Measurements from ENCODE around the gene BIRC3.

BIRC3 gene

DNA sequence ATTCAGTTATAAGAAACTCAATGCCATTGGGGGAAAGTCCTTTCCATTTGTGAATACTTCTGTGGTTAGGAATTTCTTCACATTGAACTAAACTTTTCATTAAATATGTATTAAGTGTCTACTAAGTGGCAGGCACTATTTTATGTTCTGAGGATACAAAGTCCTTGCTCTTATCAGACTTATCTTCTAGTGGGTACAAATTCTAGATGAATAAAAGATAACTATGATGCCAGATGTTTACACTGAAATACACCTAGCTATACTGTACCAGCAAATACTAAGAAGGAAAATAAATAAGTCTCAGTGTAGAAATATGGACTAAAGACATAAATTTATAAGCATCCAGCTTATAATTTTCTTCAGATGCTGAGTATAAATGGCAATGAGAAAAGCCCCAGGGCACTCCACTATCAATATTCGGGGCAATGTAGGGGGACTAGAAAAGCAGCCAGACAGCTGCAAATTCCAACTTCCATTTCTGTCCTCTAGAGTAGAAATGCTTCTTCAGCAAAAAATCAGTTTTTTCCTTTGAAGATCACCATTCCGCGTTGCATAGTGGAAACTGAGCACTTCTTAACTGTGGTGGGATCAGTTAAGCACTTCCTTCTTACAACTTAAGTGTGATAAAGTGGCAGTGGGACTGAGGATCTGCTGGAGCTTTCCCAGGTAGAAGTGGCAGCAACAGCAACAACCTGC is 11.8 kb upstream of the BIRC3 start:
- H3K4me1 Mint-ChIP-seq (ENCODE audit: low read depth in 2 of 2), result peaks cover 44 to 47% of the 10 kb centered on the region in 2 donors
- H3K4me3 Mint-ChIP-seq, result peak overlapping the region; percentile 8 to 21
- no peak for DNase-seq
- peak overlapping the region; percentile 11 to 72 for H3K27ac Mint-ChIP-seq
- H3K36me3 Mint-ChIP-seq (ENCODE audit: insufficient read depth), result peaks cover 3% of the 10 kb centered on the region
- peaks cover 0 to 15% of the 10 kb centered on the region in 2 donors for H3K9me3 Mint-ChIP-seq
- no peaks in the 10 kb centered on the region for H3K27me3 Mint-ChIP-seq
- no peak for ATAC-seq (replicated peaks)

DNA sequence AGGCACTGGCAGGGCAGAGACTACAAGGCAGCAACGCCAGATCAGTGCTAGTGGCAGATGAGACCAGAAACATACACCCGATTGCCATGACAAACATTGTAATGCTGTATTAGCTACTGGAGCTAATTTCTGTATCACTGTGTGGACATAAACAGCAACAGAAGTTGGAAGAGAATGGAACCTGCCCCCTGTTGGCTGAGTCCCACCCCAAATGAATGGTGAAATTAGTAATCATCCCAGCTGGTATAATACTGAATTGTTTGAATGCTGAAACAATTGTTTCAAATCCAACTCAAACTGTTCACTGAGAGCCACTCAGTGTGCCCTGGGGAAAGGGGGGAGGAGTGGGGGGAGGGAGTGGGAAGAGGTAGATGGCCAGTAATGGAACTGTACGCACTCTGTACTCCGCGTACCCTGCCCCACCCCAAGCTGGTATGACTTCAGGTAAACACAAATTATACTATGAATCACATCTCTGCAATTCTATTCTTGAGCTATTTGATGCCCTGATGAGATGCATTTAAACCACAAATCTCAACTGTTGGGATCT is 11.2 kb upstream of the BIRC3 start:
- peak; percentile 16 for ATAC-seq (replicated peaks)
- peak overlapping the region; percentile 11 to 72 for H3K27ac Mint-ChIP-seq
- DNase-seq, result no peak
- H3K9me3 Mint-ChIP-seq, result peaks cover 0 to 15% of the 10 kb centered on the region in 2 donors
- H3K4me1 Mint-ChIP-seq (ENCODE audit: low read depth in 2 of 2), result peaks cover 42 to 43% of the 10 kb centered on the region in 2 donors
- no peaks in the 10 kb centered on the region for H3K27me3 Mint-ChIP-seq
- H3K4me3 Mint-ChIP-seq, result peak overlapping the region; percentile 18 to 21
- H3K36me3 Mint-ChIP-seq (ENCODE audit: insufficient read depth), result peaks cover 3% of the 10 kb centered on the region

DNA sequence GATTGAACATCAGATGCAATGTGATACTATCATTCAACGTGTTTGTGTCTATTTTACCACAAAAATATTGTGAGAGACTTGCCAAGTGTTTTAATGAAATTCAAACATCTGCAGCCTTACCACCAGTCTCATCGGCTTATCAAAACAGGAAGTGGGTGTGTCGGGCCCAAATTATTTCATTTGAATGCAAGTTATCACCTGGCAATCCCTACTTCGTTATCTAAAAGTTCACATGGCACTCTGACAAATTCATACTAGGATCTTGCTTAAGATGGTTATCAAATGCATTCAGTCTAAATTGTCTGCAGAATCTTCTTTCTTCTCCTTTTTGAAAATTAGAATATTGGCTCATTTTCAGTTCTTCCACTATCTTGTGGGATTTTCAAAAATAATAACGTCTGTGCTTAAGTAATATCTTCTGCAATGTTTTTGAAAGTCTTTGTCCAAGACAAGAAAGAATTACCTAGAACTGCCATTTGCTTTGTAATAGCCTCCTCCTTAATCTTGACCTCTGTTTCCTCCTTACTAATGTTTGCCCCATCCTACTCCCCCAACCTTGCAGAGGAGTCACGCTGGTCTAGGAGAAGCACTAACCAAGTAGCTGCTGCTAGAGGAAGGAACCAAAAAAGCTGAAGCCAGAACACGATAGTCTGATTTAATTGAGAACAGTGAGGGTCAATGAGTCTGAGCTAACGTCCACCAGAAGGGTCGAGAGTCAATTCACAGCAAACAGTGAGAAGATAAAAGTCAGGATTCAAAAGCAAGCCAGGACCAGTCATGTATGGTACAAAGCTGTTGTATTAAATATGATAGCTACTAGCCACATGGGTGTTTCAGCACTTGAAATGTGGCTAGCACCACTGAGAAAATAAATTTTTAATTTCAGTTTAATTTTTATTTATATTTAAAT is 10.2 kb upstream of the BIRC3 start:
- H3K4me1 Mint-ChIP-seq (ENCODE audit: low read depth in 2 of 2), result peaks cover 33 to 38% of the 10 kb centered on the region in 2 donors

DNA sequence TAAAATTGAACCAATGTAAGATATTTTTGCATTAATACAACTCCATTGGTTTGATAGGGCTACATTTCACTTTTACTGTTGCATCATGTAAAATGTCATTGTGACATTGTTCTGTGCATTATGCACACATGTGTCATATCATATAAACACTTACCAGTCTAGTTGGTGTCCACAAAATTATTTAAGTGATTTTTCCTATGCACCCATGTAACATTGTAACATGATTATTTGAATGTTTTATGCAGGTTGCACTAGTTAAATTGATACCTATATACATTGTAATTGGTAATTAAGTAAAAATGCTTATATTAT is 9.6 kb upstream of the BIRC3 start:
- no peaks in the 10 kb centered on the region for H3K27me3 Mint-ChIP-seq
- H3K4me3 Mint-ChIP-seq, result no peak overlapping the region
- DNase-seq (no peak), ATAC-seq (replicated peaks) (no peak)
- no peak overlapping the region for H3K27ac Mint-ChIP-seq
- peaks cover 0 to 15% of the 10 kb centered on the region in 2 donors for H3K9me3 Mint-ChIP-seq
- peaks cover 3% of the 10 kb centered on the region for H3K36me3 Mint-ChIP-seq (ENCODE audit: insufficient read depth)
- H3K4me1 Mint-ChIP-seq (ENCODE audit: low read depth in 2 of 2), result peaks cover 33 to 40% of the 10 kb centered on the region in 2 donors

More for the DNA sequence above, 10.2 kb upstream of the BIRC3 start:
- Mint-ChIP-seq H3K36me3 (ENCODE audit: insufficient read depth) (peaks cover 3% of the 10 kb centered on the region), H3K27me3 (no peaks in the 10 kb centered on the region), H3K9me3 (peaks cover 0 to 15% of the 10 kb centered on the region in 2 donors), H3K4me3 (peak overlapping the region; percentile 18 to 21), H3K27ac (peak overlapping the region; percentile 11 to 72)
- DNase-seq (peak in 2 of 3 experiments; percentile 37 to 42), ATAC-seq (replicated peaks) (peak; percentile 86)

DNA sequence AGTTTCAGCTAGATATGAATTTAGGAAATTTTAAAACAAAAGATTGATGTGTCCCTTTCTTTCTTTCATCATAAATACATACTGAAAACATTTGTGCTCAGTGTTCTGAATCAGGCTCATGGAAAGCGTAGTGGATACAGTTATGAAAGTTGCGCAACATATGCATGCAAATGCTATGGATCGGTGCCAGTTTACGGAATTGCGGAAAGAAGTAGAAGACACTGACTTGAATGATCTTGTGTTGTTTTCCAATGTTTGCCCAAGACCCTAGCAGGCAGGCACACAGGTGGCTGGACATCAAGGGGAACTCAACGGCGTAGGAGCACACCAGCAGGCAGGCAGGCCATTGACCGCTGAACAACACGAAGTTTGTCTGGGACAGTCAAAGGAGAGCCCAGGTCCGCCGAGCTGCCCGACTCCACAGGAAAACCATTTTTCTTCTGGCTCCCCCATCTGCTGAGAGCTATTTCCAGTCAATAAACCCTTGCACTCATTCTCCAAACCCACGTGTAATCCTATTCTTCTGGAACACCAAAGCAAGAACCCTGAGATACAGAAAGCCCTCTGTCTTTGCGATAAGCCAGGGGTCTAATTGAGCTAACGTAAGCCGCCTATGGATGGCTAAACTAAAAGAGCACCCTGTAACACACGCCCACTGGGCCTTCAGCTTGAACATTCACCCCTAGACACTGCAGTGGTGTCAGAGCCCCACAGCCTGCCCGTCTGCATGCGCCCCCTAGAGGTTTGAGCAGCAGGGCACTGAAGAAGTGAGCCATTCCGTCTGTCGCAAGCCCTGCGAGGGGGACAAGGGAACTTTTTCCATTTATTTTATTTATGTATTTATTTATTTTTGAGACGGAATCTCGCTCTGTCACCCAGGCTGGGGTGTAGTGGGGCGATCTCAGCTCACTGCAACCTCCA is 7.4 kb upstream of the BIRC3 start:
- peaks cover 12% of the 10 kb centered on the region for H3K36me3 Mint-ChIP-seq (ENCODE audit: insufficient read depth)
- no peak for ATAC-seq (replicated peaks)
- H3K27me3 Mint-ChIP-seq, result no peaks in the 10 kb centered on the region
- no peak overlapping the region for H3K27ac Mint-ChIP-seq
- DNase-seq, result no peak
- peaks cover 37 to 40% of the 10 kb centered on the region in 2 donors for H3K4me1 Mint-ChIP-seq (ENCODE audit: low read depth in 2 of 2)
- H3K4me3 Mint-ChIP-seq, result no peak overlapping the region
- no peaks in the 10 kb centered on the region for H3K9me3 Mint-ChIP-seq

DNA sequence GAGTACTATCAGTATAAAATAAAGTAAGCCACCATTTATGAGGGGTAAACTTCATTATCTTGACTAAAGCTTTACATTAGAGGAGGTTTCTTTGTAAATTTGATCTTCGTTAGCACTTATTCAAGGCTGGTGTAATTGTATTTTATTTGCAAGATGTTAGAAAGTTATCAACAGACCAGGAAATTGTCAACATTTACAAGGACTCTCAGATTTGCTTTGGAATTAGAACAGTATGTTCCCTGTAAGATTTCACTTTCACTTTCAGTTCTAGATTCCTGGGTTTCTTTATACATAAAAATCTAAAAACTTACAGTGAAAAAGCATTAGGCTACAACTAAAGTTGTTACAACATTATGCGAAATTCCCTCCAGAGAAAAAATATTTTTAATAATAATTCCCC is 4.6 kb upstream of the BIRC3 start:
- peak overlapping the region; percentile 68 to 76 for H3K4me3 Mint-ChIP-seq
- DNase-seq, result no peak
- ATAC-seq (replicated peaks), result no peak
- H3K36me3 Mint-ChIP-seq (ENCODE audit: insufficient read depth), result peaks cover 33% of the 10 kb centered on the region
- no peaks in the 10 kb centered on the region for H3K9me3 Mint-ChIP-seq
- peak overlapping the region; percentile 89 to 99 for H3K27ac Mint-ChIP-seq
- no peaks in the 10 kb centered on the region for H3K27me3 Mint-ChIP-seq
- peaks cover 22 to 28% of the 10 kb centered on the region in 2 donors for H3K4me1 Mint-ChIP-seq (ENCODE audit: low read depth in 2 of 2)

DNA sequence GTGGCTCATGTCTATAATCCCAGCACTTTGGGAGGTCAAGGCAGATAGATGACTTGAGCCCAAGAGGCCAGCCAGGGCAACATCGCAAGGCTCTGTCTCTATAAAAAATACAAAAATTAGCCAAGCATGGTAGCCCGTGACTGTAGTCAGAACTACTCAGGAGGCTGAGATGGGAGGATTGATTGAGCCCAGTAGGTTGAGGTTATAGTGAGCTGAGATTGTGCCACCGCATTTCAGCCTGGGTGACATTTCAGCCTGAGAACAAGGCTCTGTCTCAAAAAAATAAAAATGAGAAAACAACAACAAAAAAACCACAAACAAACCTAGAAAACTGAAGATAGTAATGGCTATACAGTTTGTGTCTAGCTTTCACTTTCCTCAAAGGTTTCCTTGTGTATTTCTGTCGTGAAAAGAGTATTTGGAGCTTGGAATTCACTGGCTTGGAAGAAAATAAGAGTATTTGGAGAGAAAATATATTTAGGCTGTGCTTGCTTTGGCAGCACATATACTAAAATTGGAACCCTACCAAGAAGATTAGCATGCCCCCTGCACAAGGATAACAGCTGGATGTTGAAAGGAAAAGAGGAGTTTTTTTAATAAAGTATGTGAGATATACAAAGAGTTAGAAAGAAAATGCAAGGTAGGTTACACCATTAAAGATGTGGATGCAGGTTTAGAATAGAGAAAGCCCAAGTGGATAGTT is 3.9 kb upstream of the BIRC3 start:
- H3K4me3 Mint-ChIP-seq, result peak overlapping the region; percentile 68 to 76
- no peak for ATAC-seq (replicated peaks)
- peak in 1 of 3 experiments; percentile 20 for DNase-seq
- H3K27me3 Mint-ChIP-seq, result no peaks in the 10 kb centered on the region
- peaks cover 38% of the 10 kb centered on the region for H3K36me3 Mint-ChIP-seq (ENCODE audit: insufficient read depth)
- no peaks in the 10 kb centered on the region for H3K9me3 Mint-ChIP-seq
- peaks cover 23 to 31% of the 10 kb centered on the region in 2 donors for H3K4me1 Mint-ChIP-seq (ENCODE audit: low read depth in 2 of 2)
- peak overlapping the region; percentile 89 to 99 for H3K27ac Mint-ChIP-seq

DNA sequence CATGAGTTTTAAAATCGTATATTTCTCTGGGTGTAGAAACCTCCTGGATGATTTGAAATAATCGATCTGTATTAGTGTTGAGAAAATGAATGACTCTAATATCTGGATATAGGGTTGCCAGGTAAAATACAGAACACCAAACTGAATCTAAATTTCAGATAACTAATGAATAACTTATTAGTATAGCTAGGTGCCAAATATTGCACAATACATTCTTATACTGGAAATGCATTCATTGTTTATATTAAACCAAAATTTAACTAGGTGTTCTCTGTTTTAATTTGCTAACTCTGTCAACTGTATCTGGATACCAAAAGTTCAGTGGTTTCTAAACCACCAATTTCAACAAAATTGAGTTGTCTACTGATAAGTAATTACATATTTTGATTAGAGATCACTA is 2.5 kb upstream of the BIRC3 start:
- DNase-seq, result no peak
- peak overlapping the region; percentile 89 to 99 for H3K27ac Mint-ChIP-seq
- no peak for ATAC-seq (replicated peaks)
- H3K4me3 Mint-ChIP-seq, result peak overlapping the region in 1 of 2 donors; percentile 9
- H3K36me3 Mint-ChIP-seq (ENCODE audit: insufficient read depth), result peaks cover 48% of the 10 kb centered on the region
- H3K4me1 Mint-ChIP-seq (ENCODE audit: low read depth in 2 of 2), result peaks cover 32 to 42% of the 10 kb centered on the region in 2 donors
- H3K27me3 Mint-ChIP-seq, result no peaks in the 10 kb centered on the region
- H3K9me3 Mint-ChIP-seq, result no peaks in the 10 kb centered on the region

DNA sequence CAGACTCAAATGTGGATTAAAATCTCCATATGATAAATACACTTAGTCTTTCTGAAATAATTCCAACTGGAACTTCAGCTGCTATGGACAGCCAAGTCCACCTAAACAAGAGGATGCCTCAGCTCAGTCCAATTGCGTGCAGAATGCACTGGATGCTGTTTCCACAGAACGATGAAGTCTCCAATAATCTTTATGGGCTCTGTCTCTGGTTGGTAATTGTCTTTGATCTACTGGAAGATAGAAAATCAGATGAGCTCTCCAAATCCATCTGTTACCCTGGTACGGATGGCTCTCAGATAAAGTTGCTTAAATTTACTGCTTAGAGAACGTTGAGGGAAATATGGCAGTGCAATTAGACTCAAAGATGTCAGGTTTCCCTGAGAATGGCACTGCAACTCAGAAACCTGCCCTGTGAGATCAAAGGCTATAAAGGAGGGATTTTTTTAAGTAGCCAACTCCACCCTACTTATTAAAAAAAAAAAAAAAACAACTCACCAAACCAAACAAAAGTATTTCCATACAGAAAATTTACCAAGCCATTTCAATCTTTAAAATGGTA is 859 bp upstream of the BIRC3 start:
- no peaks in the 10 kb centered on the region for H3K27me3 Mint-ChIP-seq
- H3K4me3 Mint-ChIP-seq, result peak overlapping the region; percentile 91
- peak overlapping the region; percentile 99 for H3K27ac Mint-ChIP-seq
- H3K36me3 Mint-ChIP-seq (ENCODE audit: insufficient read depth), result peaks cover 59% of the 10 kb centered on the region
- DNase-seq (no peak), ATAC-seq (replicated peaks) (no peak)
- peaks cover 43 to 54% of the 10 kb centered on the region in 2 donors for H3K4me1 Mint-ChIP-seq (ENCODE audit: low read depth in 2 of 2)
- no peaks in the 10 kb centered on the region for H3K9me3 Mint-ChIP-seq

DNA sequence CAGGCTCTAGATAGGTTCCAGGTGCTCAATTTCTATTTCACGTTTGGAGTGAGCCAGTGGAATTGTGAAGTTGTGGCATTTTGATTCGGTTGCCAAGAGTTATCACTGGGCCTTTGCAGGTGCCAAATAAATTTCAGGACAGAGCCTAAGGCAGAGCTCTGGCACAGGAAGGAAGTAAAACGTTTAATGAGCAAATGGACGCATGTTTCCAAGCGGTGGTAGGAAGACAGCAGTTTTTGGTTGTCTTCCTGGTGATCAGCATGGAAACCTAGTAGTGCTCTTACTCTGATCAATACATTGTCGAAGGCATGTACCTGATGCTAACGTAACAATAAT is 452 bp downstream of the BIRC3 start:
- Mint-ChIP-seq H3K27ac (peak overlapping the region; percentile 99), H3K36me3 (ENCODE audit: insufficient read depth) (peaks cover 72% of the 10 kb centered on the region), H3K27me3 (no peaks in the 10 kb centered on the region), H3K4me3 (peak overlapping the region; percentile 91), H3K9me3 (no peaks in the 10 kb centered on the region), H3K4me1 (ENCODE audit: low read depth in 2 of 2) (peaks cover 50 to 64% of the 10 kb centered on the region in 2 donors)
- DNase-seq, result no peak
- no peak for ATAC-seq (replicated peaks)

DNA sequence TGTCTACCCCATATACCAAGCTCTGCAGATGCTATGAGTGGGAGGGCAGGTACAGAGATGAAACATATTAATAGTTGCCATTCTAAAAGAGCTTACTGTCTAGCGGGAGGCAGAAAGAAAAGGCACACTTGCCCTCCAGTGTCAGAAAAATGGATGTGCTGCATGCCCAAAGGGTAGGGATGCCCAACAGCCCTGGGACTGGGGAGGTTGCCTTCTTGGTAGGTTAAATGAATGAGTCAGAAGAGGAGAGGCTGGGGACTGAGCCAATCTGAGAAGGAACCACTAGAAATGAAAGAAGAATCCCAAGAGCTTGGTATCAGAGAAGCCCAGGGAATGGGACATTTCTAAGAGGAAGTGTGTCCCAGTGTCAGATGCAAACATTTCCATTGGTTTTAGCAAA is 1.2 kb downstream of the BIRC3 start:
- H3K27ac Mint-ChIP-seq, result peak overlapping the region; percentile 99
- no peaks in the 10 kb centered on the region for H3K9me3 Mint-ChIP-seq
- peaks cover 47 to 58% of the 10 kb centered on the region in 2 donors for H3K4me1 Mint-ChIP-seq (ENCODE audit: low read depth in 2 of 2)
- H3K27me3 Mint-ChIP-seq, result no peaks in the 10 kb centered on the region
- ATAC-seq (replicated peaks), result peak; percentile 13
- peak; percentile 41 to 54 (median 52) for DNase-seq
- H3K36me3 Mint-ChIP-seq (ENCODE audit: insufficient read depth), result peaks cover 68% of the 10 kb centered on the region
- H3K4me3 Mint-ChIP-seq, result peak overlapping the region; percentile 91

DNA sequence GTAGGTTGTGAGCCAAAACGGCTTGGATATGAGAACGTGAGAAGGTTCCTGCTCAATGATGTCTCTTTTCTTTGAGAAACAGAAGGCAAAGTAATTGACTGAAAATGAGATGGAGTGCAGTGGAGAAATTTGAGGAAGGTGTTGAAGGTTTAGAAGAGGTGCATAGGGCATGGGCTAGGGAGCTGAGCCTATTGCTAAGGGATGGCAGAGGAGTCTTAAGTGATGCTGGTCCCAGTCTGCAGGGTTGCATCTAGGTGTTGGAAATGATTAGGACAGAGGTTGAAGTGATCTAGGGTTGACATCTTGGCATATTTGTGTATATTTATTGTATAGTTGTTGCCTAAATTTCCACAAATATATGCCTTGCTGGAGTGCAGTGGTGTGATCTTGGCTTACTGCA is 2.3 kb downstream of the BIRC3 start:
- peaks cover 67% of the 10 kb centered on the region for H3K36me3 Mint-ChIP-seq (ENCODE audit: insufficient read depth)

More for the DNA sequence above, 2.3 kb downstream of the BIRC3 start:
- DNase-seq (no peak), ATAC-seq (replicated peaks) (no peak)
- Mint-ChIP-seq H3K4me3 (peak overlapping the region; percentile 91), H3K9me3 (no peaks in the 10 kb centered on the region), H3K27me3 (no peaks in the 10 kb centered on the region), H3K4me1 (ENCODE audit: low read depth in 2 of 2) (peaks cover 43 to 53% of the 10 kb centered on the region in 2 donors), H3K27ac (peak overlapping the region; percentile 99)

All from effector memory CD8-positive, alpha-beta T cell (primary cell).